NCI-H1436 treated with DMSO at 0.1 percent for 48 hours (cell line): ENCODE results near the gene RIIAD1.
"Not testable (repeated sequence)": the region's sequence is repeated elsewhere in the genome, so short reads cannot be mapped to it uniquely, and the experiment has no call there.

Experiments used
- DNase-seq: peaks from one replicate; lab custom pipeline; 2025; lab: John Stamatoyannopoulos, UW

Gene RIIAD1

GRCh38 chr1:151720974-151721787 lies at the start of gene RIIAD1:
RIIAD1 (plus strand) TSS chr1:151721522; CDS start chr1:151721537, 15 bp downstream.
- no peak for DNase-seq

- DNase-seq: no peak
These were observed 47.9 kb upstream of the RIIAD1 start for GRCh38 chr1:151673407-151673806.

- no peak for DNase-seq
These were observed 40.9 kb upstream of the RIIAD1 start for GRCh38 chr1:151680391-151680790.

GRCh38 chr1:151680826-151681225 lies 40.5 kb upstream of the RIIAD1 start:
- DNase-seq: no peak

- no peak for DNase-seq
These were observed 39.4 kb upstream of the RIIAD1 start for GRCh38 chr1:151681923-151682322.

GRCh38 chr1:151682901-151683300 lies 38.4 kb upstream of the RIIAD1 start:
- not testable (repeated sequence) for DNase-seq

- DNase-seq: no peak
These were observed 37.2 kb upstream of the RIIAD1 start for GRCh38 chr1:151684128-151684527.

- no peak for DNase-seq
These were observed 34.8 kb upstream of the RIIAD1 start for GRCh38 chr1:151686561-151686960.

GRCh38 chr1:151689494-151689893 lies 31.8 kb upstream of the RIIAD1 start:
- DNase-seq: no peak

- DNase-seq: no peak
These were observed 29.1 kb upstream of the RIIAD1 start for GRCh38 chr1:151692226-151692625.

- DNase-seq: no peak
These were observed 28.2 kb upstream of the RIIAD1 start for GRCh38 chr1:151693057-151693651.

- DNase-seq: no peak
These were observed 19.8 kb upstream of the RIIAD1 start for GRCh38 chr1:151701515-151701914.

- no peak for DNase-seq
These were observed 18.4 kb upstream of the RIIAD1 start for GRCh38 chr1:151702936-151703335.

- DNase-seq: no peak
These were observed 17.5 kb upstream of the RIIAD1 start for GRCh38 chr1:151703813-151704212.

- DNase-seq: no peak
These were observed 17.1 kb upstream of the RIIAD1 start for GRCh38 chr1:151704246-151704645.

GRCh38 chr1:151705146-151705545 lies 16.2 kb upstream of the RIIAD1 start:
- no peak for DNase-seq

GRCh38 chr1:151705753-151706463 lies 15.4 kb upstream of the RIIAD1 start:
- no peak for DNase-seq

GRCh38 chr1:151706464-151707415 lies 14.6 kb upstream of the RIIAD1 start:
- DNase-seq: no peak

- DNase-seq: no peak
These were observed 13.7 kb upstream of the RIIAD1 start for GRCh38 chr1:151707541-151708065.

GRCh38 chr1:151708891-151709290 lies 12.4 kb upstream of the RIIAD1 start:
- no peak for DNase-seq

- no peak for DNase-seq
These were observed 11.0 kb upstream of the RIIAD1 start for GRCh38 chr1:151710187-151710840.
